SK-N-SH treated with all-trans-retinoic acid at 6 μM for 48 hours (cell line): Measurements from ENCODE around the gene ZSCAN10.

ENCODE experiments used
- PPARA ChIP-seq: fragments of 250-450 bp; sonication (Bioruptor Pico); IDR thresholded peaks from 2 replicates; pipeline ENCODE4 v1.5.0; 2020; ENCODE audit warnings: mild to moderate bottlenecking, borderline replicate concordance
- TF ChIP-seq, protein P1 (sequence below): fragments of 250-450 bp; sonication (Bioruptor Pico); IDR thresholded peaks from 2 replicates; pipeline ENCODE4 v1.8.0; 2020; ENCODE audit warnings: mild to moderate bottlenecking, moderate library complexity, borderline replicate concordance

- TF ChIP-seq PPARA (CRISPR knock-in tag), result no peak
- TF ChIP-seq, protein P1, sequence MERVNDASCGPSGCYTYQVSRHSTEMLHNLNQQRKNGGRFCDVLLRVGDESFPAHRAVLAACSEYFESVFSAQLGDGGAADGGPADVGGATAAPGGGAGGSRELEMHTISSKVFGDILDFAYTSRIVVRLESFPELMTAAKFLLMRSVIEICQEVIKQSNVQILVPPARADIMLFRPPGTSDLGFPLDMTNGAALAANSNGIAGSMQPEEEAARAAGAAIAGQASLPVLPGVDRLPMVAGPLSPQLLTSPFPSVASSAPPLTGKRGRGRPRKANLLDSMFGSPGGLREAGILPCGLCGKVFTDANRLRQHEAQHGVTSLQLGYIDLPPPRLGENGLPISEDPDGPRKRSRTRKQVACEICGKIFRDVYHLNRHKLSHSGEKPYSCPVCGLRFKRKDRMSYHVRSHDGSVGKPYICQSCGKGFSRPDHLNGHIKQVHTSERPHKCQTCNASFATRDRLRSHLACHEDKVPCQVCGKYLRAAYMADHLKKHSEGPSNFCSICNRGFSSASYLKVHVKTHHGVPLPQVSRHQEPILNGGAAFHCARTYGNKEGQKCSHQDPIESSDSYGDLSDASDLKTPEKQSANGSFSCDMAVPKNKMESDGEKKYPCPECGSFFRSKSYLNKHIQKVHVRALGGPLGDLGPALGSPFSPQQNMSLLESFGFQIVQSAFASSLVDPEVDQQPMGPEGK (CRISPR knock-in tag), result no peak
These were observed 19.2 kb upstream of the ZSCAN10 start for GRCh38 chr16:3118204-3118790.
